A673 (cell line): ENCODE results near the gene BANK1.

Source experiments
- EZH2 ChIP-seq: fragments of 200-600 bp; sonication (generic); IDR thresholded peaks from 2 replicates; pipeline ENCODE4 v1.6.1; 2017; ENCODE audit warnings: borderline replicate concordance, low read depth, mild to moderate bottlenecking, mixed read lengths, antibody characterized with exemption, low read length; ENCODE audit not compliant: poor library complexity, severe bottlenecking
- TF ChIP-seq, protein P1 (sequence below): fragments of 300-800, 200-600 bp; sonication (generic); conservative IDR thresholded peaks from 2 replicates; pipeline ENCODE4 v1.5.1; 2017; ENCODE audit warnings: low read depth, mild to moderate bottlenecking, antibody characterized with exemption, low read length, moderate library complexity, mixed read lengths

- TF ChIP-seq, protein P1, sequence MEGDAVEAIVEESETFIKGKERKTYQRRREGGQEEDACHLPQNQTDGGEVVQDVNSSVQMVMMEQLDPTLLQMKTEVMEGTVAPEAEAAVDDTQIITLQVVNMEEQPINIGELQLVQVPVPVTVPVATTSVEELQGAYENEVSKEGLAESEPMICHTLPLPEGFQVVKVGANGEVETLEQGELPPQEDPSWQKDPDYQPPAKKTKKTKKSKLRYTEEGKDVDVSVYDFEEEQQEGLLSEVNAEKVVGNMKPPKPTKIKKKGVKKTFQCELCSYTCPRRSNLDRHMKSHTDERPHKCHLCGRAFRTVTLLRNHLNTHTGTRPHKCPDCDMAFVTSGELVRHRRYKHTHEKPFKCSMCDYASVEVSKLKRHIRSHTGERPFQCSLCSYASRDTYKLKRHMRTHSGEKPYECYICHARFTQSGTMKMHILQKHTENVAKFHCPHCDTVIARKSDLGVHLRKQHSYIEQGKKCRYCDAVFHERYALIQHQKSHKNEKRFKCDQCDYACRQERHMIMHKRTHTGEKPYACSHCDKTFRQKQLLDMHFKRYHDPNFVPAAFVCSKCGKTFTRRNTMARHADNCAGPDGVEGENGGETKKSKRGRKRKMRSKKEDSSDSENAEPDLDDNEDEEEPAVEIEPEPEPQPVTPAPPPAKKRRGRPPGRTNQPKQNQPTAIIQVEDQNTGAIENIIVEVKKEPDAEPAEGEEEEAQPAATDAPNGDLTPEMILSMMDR = no peak
- no peak for TF ChIP-seq EZH2
Measured at GRCh38 chr4:101973361-101973760, 182.8 kb downstream of the BANK1 start.
